HFFc6 (cell line): ENCODE results near the gene CCDC33. TPM values are rescaled to one million over a fixed set of nuclear protein-coding genes. Genes with fewer than 3 reads are reported as not detected.

Experiments used
- DNase-seq: peaks from one replicate; pipeline ENCODE4 v3.0.0-alpha.2; 2018
- H3K27ac Mint-ChIP-seq: 2 replicates; pipeline ENCODE4 v1.8.0; 2020; ENCODE audit warnings: mild to moderate bottlenecking, mixed read lengths
- H3K27me3 Mint-ChIP-seq: 2 replicates; pipeline ENCODE4 v1.8.0; 2021; ENCODE audit warnings: mild to moderate bottlenecking, moderate library complexity, mixed read lengths; ENCODE audit not compliant: insufficient read depth
- H3K36me3 Mint-ChIP-seq: 2 replicates; pipeline ENCODE4 v1.8.0; 2021; ENCODE audit warnings: low read depth, mixed read lengths
- H3K4me1 Mint-ChIP-seq: 2 replicates; pipeline ENCODE4 v1.8.0; 2020; ENCODE audit warnings: low read depth, mixed read lengths
- H3K4me3 Mint-ChIP-seq: 2 replicates; pipeline ENCODE4 v1.8.0; 2020; ENCODE audit warnings: mild to moderate bottlenecking, moderate library complexity, mixed read lengths
- H3K9me3 Mint-ChIP-seq: 2 replicates; pipeline ENCODE4 v1.8.0; 2020; ENCODE audit warnings: mild to moderate bottlenecking, mixed read lengths
- total RNA-seq, 6 experiments: library from RNA; stranded (reverse); fragmentation: NEBNext Ultra II Directional; extraction: Animal tissue kit (Norgen Biotek cat#: 25700); gene quantifications; 2 replicates in 1 of 6; 3 replicates in 5 of 6; pipeline ENCODE4 v1.2.3, GENCODE V29; 2021
- TF ChIP-seq, protein P1 (sequence below): fragments of 200-600 bp; sonication (generic); IDR thresholded peaks from 2 replicates; pipeline ENCODE4 v1.5.0; 2021; ENCODE audit warnings: antibody characterized with exemption, mild to moderate bottlenecking

The CCDC33 gene
- total RNA-seq, 6 experiments from 2014 or later, result 0.30 TPM; not detected in 5

DNA sequence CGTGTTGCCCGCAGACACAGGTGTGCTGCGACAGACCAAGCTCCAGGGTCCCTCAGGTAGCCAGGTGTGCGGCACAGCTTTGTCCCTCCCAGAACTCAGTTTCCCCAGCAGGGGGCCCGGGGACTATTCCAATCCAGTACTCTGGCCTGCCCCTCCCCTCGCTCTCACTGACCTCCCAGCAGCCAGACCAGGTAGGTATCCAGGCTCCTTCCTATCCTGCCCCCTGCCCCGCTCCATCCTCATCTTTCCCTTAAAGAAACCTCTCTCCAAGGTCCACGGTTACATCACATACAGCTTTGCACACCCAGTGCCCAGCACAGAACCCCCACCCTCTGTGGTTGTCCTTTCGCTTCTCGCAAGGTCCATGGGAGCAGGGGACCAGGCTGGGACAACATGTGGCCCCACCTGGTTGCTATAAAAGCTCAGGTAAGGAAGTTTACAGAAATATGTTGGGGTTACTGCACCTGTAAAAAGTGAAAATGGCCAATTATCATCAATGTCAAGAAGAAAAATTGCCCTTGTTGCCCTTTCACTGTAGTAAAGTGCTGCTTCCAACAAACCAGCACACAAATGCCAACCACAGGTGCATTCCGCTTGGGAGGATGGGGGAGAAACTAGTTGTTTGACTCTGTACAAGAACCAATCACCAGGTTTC is 138.6 kb downstream of the CCDC33 start:
- H3K4me3 Mint-ChIP-seq, result peak overlapping the region; percentile 84
- no peaks in the 10 kb centered on the region for H3K9me3 Mint-ChIP-seq
- H3K4me1 Mint-ChIP-seq, result peaks cover 25% of the 10 kb centered on the region

DNA sequence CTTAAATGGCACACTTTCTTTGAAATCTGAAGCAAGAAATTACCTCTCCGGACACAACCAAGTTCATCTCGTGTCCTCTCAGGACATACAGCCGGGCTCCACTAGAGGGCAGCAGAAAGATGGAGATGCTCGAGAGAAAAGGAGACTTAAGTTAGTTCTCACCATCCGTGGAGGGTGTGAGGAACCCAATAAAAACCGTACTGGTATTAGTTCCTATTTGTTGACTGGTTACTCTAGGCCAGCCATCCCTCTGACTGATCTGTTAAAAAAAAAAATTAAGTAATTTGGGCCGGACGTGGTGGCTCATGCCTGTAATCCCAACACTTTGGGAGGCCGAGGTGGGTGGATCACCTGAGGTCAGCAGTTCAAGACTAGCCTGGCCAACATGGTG is 139.2 kb downstream of the CCDC33 start:
- DNase-seq, result peak; percentile 74
- Mint-ChIP-seq H3K4me3 (peak overlapping the region; percentile 84; the same call in 1 of the 2 replicates), H3K36me3 (no peaks in the 10 kb centered on the region), H3K27me3 (peaks cover 16% of the 10 kb centered on the region), H3K4me1 (peaks cover 25% of the 10 kb centered on the region), H3K9me3 (no peaks in the 10 kb centered on the region), H3K27ac (no peak overlapping the region)
- TF ChIP-seq, protein P1, sequence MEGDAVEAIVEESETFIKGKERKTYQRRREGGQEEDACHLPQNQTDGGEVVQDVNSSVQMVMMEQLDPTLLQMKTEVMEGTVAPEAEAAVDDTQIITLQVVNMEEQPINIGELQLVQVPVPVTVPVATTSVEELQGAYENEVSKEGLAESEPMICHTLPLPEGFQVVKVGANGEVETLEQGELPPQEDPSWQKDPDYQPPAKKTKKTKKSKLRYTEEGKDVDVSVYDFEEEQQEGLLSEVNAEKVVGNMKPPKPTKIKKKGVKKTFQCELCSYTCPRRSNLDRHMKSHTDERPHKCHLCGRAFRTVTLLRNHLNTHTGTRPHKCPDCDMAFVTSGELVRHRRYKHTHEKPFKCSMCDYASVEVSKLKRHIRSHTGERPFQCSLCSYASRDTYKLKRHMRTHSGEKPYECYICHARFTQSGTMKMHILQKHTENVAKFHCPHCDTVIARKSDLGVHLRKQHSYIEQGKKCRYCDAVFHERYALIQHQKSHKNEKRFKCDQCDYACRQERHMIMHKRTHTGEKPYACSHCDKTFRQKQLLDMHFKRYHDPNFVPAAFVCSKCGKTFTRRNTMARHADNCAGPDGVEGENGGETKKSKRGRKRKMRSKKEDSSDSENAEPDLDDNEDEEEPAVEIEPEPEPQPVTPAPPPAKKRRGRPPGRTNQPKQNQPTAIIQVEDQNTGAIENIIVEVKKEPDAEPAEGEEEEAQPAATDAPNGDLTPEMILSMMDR, result peak; percentile 92

More for the DNA sequence above, 138.6 kb downstream of the CCDC33 start:
- TF ChIP-seq, protein P1, result no peak
- peaks cover 19% of the 10 kb centered on the region for H3K27me3 Mint-ChIP-seq
- H3K27ac Mint-ChIP-seq, result no peak overlapping the region
- DNase-seq, result no peak
- no peaks in the 10 kb centered on the region for H3K36me3 Mint-ChIP-seq

GRCh38 chr15:74376226-74376625 is 140.1 kb downstream of the CCDC33 start:
- H3K9me3 Mint-ChIP-seq, result no peaks in the 10 kb centered on the region
- no peaks in the 10 kb centered on the region for H3K36me3 Mint-ChIP-seq
- H3K4me3 Mint-ChIP-seq, result no peak overlapping the region
- TF ChIP-seq, protein P1, result no peak
- H3K27me3 Mint-ChIP-seq, result peaks cover 13% of the 10 kb centered on the region
- peaks cover 29% of the 10 kb centered on the region for H3K4me1 Mint-ChIP-seq
- H3K27ac Mint-ChIP-seq, result no peak overlapping the region
- DNase-seq, result no peak

DNA sequence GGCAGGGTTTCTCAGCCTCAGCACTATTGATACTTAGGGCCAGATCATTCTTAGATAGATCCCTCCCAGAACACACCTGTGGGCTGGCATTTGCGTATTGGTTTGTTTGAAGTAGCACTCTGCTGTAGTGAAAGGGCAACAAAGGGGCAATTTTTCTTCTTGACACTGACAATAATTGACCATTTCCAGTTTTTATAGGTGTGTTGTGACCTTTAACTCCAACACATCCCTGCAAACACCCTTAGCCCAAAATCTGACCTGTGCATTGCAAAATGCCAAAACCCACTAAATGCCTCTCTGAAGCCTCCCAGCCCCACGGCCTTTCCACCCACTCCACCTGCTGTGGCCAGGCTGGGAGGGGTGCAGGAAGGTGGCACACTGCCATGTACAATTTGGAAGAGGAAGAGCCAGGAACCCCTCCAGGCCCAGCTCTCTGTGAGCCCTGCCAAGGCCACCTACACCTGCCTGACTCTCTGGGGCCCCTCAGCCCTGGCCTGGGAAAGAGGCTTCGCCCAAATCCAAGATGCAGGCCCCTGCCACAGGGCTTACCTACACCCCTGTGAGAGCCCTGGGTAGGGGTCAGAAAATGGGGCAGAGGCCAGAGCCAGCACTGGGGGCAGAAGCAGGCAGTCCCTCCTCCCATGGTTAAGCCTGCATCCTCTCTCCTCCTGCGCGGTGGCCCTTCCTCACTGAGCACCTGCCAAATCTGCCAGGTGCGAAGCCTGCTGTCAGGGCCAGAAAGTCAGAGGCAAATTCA is 140.9 kb downstream of the CCDC33 start:
- Mint-ChIP-seq H3K4me1 (peaks cover 37% of the 10 kb centered on the region), H3K36me3 (no peaks in the 10 kb centered on the region), H3K4me3 (no peak overlapping the region), H3K9me3 (no peaks in the 10 kb centered on the region), H3K27ac (no peak overlapping the region), H3K27me3 (peaks cover 10% of the 10 kb centered on the region; the same call in 1 of the 2 replicates)
- TF ChIP-seq, protein P1, result no peak
- no peak for DNase-seq

DNA sequence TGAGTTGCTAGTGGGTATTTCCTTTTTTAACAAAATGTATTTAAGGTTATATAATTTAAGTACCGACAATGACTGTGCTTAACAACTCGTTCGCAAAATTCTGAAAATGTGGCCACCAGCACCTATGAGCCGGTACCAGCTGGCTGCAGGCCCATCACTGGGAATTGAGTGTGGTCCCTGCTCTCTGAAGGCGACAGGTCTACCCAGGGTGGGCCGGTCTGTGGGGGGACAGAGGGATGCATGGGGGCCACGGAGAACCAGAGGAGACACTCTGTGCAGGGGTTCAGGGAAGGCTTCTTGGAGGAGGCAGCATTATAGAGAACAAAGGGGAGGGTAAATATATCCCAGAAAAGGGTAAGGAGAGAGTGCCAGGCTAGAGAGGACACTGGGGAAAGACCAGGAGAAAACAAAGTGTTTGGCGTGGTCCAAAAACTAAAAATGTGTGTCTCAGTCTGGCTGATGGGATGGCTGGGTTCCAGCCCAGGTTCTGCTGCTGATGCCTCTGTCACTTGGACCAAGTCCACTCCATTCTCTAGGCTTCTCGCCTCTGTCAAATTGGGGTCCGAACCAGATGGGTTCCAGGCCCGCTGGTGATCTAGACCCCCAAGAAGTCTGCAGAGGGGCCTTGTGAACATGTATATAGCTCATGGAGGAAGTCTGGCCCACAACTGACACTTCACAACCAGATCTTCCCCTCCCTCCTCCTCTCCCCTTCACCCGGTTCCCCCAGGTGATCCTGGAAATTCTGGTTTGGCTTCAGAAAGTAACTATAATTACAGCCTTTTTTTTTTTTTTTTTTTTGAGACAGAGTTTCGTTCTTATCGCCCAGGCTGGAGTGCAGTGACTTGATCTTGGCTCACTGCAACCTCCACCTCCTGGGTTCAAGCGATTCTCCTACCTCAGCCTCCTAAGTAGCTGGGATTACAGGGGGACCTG is 142.0 kb downstream of the CCDC33 start:
- Mint-ChIP-seq H3K36me3 (no peaks in the 10 kb centered on the region), H3K4me1 (peaks cover 47% of the 10 kb centered on the region), H3K27ac (peak overlapping the region; percentile 31; the same call in 1 of the 2 replicates), H3K4me3 (no peak overlapping the region), H3K27me3 (peaks cover 4% of the 10 kb centered on the region; the same call in 1 of the 2 replicates), H3K9me3 (no peaks in the 10 kb centered on the region)
- DNase-seq, result no peak
- TF ChIP-seq, protein P1, result no peak
